B cell (primary cell): ENCODE results near the gene MAP1B. TPM values are rescaled to one million over a fixed set of nuclear protein-coding genes. Genes with fewer than 3 reads are reported as not detected.

ENCODE experiments used
- ATAC-seq: fragments of 200-7000 bp; cut with Tn5 transposase; one replicate; pipeline ENCODE4 v1.10.0; 2021; ENCODE audit warnings: low read depth, mild to moderate bottlenecking, moderate number of reproducible peaks, moderate library complexity
- CTCF ChIA-PET: fragments of 350-600 bp; sonication (Branson Sonifier 250); formaldehyde crosslinking; loops from one replicate; lab custom pipeline; 2021; ENCODE audit warnings: antibody characterized with exemption, inconsistent platforms; lab: Charles Lee
- POLR2A ChIA-PET: fragments of 350-600 bp; sonication (Branson Sonifier 250); formaldehyde crosslinking; loops from one replicate; lab custom pipeline; 2021; ENCODE audit warnings: antibody characterized with exemption; lab: Charles Lee
- DNase-seq: peaks from one replicate; pipeline ENCODE4 v3.0.0; 2013
- H2AFZ ChIP-seq: 2 replicates; pipeline ENCODE4 v1.6.1; 2012; ENCODE audit warnings: mild to moderate bottlenecking, low read depth, low read length; ENCODE audit not compliant: insufficient read depth, poor library complexity, severe bottlenecking
- H3K27ac ChIP-seq, 2 donors: 1 replicate in 1 of 2; 2 replicates in 1 of 2; pipeline ENCODE4 v1.5.1; 2012 to 2013; ENCODE audit warnings: low read length in 2 of 2, mild to moderate bottlenecking in 2 of 2, moderate library complexity in 1 of 2
- H3K27me3 ChIP-seq, 4 experiments: fragments of 200-600 bp in 1 of 4; sonication (generic) in 1 of 4; replicated peaks in 1 of 4; 1 replicate in 2 of 4; 2 replicates in 2 of 4; pipeline versions ENCODE4 v1.6.1 to v1.7.0; 2013 to 2016; ENCODE audit warnings: low read length in 3 of 4, mild to moderate bottlenecking in 2 of 4, mixed read lengths in 1 of 4, moderate library complexity in 1 of 4; ENCODE audit not compliant: insufficient read depth in 4 of 4, control insufficient read depth in 3 of 4; ENCODE audit errors: control extremely low read depth in 1 of 4
- H3K36me3 ChIP-seq, 2 experiments: replicated peaks in 1 of 2; 1 replicate in 1 of 2; 2 replicates in 1 of 2; pipeline versions ENCODE4 v1.6.1 to v1.7.1; 2013; ENCODE audit warnings: low read length in 1 of 2; ENCODE audit not compliant: insufficient read depth in 2 of 2, control insufficient read depth in 1 of 2; ENCODE audit errors: control extremely low read depth in 1 of 2, extremely low read depth in 1 of 2
- H3K4me1 ChIP-seq, 2 donors: fragments of 200-600 bp in 1 of 2; sonication (generic) in 1 of 2; 1 replicate in 1 of 2; 2 replicates in 1 of 2; pipeline versions ENCODE4 v1.5.1 to v1.6.1; 2013 to 2017; ENCODE audit warnings: low read length in 2 of 2; ENCODE audit not compliant: control insufficient read depth in 2 of 2, insufficient read depth in 2 of 2
- H3K4me2 ChIP-seq: replicated peaks from 2 replicates; pipeline ENCODE3; 2012; ENCODE audit warnings: mild to moderate bottlenecking, low read depth, low read length; ENCODE audit not compliant: poor library complexity, severe bottlenecking
- H3K4me3 ChIP-seq, 5 experiments: fragments of 200-600 bp in 1 of 5; sonication (generic) in 1 of 5; 1 replicate in 3 of 5; 2 replicates in 2 of 5; pipeline versions ENCODE4 v1.5.1 to v1.7.0; 2011 to 2016; ENCODE audit warnings: low read length in 4 of 5, mild to moderate bottlenecking in 4 of 5, low read depth in 2 of 5, control low read depth in 1 of 5, moderate library complexity in 1 of 5; ENCODE audit not compliant: insufficient read depth in 1 of 5; ENCODE audit errors: control extremely low read depth in 1 of 5, extremely low read depth in 1 of 5
- H3K79me2 ChIP-seq: fragments of 200-600 bp; sonication (generic); one replicate; pipeline ENCODE4 v1.6.0; 2016; ENCODE audit warnings: low read length; ENCODE audit not compliant: control insufficient read depth, insufficient read depth
- H3K9ac ChIP-seq: fragments of 200-600 bp; sonication (generic); 2 replicates; pipeline ENCODE4 v1.6.1; 2017; ENCODE audit warnings: mild to moderate bottlenecking, low read length, moderate library complexity
- H3K9me3 ChIP-seq, 3 donors: one replicate each; pipeline versions ENCODE4 v1.6.1 to v1.7.1; 2013; ENCODE audit warnings: low read length in 2 of 3; ENCODE audit not compliant: control insufficient read depth in 2 of 3, insufficient read depth in 1 of 3; ENCODE audit errors: control extremely low read depth in 1 of 3
- H4K20me1 ChIP-seq: 2 replicates; pipeline ENCODE4 v1.6.0; 2012; ENCODE audit warnings: mild to moderate bottlenecking, low read length; ENCODE audit not compliant: insufficient read depth, control insufficient read depth, poor library complexity, severe bottlenecking
- H3K27ac Mint-ChIP-seq: one replicate; pipeline ENCODE4 v1.8.0; 2021; ENCODE audit warnings: mixed read lengths
- H3K27me3 Mint-ChIP-seq: one replicate; pipeline ENCODE4 v1.8.0; 2021; ENCODE audit warnings: mixed read lengths
- H3K4me1 Mint-ChIP-seq: one replicate; pipeline ENCODE4 v1.8.0; 2021; ENCODE audit warnings: mixed read lengths
- H3K4me3 Mint-ChIP-seq: one replicate; pipeline ENCODE4 v1.8.0; 2021; ENCODE audit warnings: mixed read lengths
- H3K9me3 Mint-ChIP-seq: one replicate; pipeline ENCODE4 v1.8.0; 2022; ENCODE audit warnings: mixed read lengths; ENCODE audit not compliant: insufficient read depth
- CTCF ChIP-seq: fragments of 200-600 bp; IDR thresholded peaks from one replicate; pipeline ENCODE4 v1.8.0; 2022; ENCODE audit warnings: antibody characterized with exemption, mild to moderate bottlenecking
- EZH2 ChIP-seq: IDR thresholded peaks from 2 replicates; pipeline ENCODE4 v1.6.1; 2012; ENCODE audit warnings: borderline replicate concordance, low read depth, mild to moderate bottlenecking, moderate library complexity, low read length; ENCODE audit not compliant: insufficient read depth, poor library complexity, severe bottlenecking
- WGBS: methylation state at CpG from one replicate; pipeline ENCODE4 v1.1.5; 2013; ENCODE audit warnings: missing lambda C conversion rate; ENCODE audit not compliant: insufficient coverage; 5-methylcytosine and 5-hydroxymethylcytosine counted together
- intact Hi-C: fragments of 100-400 bp; cut with micrococcal nuclease; formaldehyde crosslinking; loops from one replicate; pipeline ENCODE4 v1.10.0; 2022
- polyA plus RNA-seq: library from polyadenylated mRNA; depleted of rRNA; stranded (reverse); fragments of >200 nt; gene quantifications from 2 replicates; pipeline ENCODE4 v1.2.3, GENCODE V29; 2012
- total RNA-seq, 2 donors: library from RNA; stranded (reverse); fragments of 120-200 nt in 1 of 2; gene quantifications; 1 replicate in 1 of 2; 2 replicates in 1 of 2; pipeline versions ENCODE4 v1.2.3 to v1.2.4, GENCODE V29; 2013 to 2022

MAP1B gene
- total and polyA plus RNA-seq, 2 donors (not counting 1 experiment from before 2014, with no cell fraction given), result 0.15 TPM; not detected in 1

GRCh38 chr5:72184408-72184807 lies 77.1 kb downstream of the MAP1B start:
- Mint-ChIP-seq H3K9me3 (no peaks in the 10 kb centered on the region), H3K4me3 (no peak overlapping the region), H3K4me1 (no peaks in the 10 kb centered on the region), H3K27ac (no peak overlapping the region), H3K27me3 (peaks cover 20% of the 10 kb centered on the region)
- Histone ChIP-seq H3K36me3 (no peaks in the 10 kb centered on the region), H3K4me3 (no peak overlapping the region), H3K27me3 (peaks cover 0 to 10% (median 0%) of the 10 kb centered on the region in 4 experiments), H3K4me2 (no peak overlapping the region), H2AFZ (no peak overlapping the region), H3K79me2 (no peaks in the 10 kb centered on the region), H3K27ac (no peak overlapping the region), H3K9me3 (no peaks in the 10 kb centered on the region), H4K20me1 (no peaks in the 10 kb centered on the region), H3K9ac (no peak overlapping the region), H3K4me1 (no peaks in the 10 kb centered on the region)
- POLR2A ChIA-PET, result no interaction called here
- CTCF ChIA-PET, result no interaction called here
- WGBS, result no CpG with 5 or more reads among the region's 3 CpGs
- intact Hi-C loops, result no loop called here
- TF ChIP-seq EZH2, result no peak
- no peak for DNase-seq
- no peak for ATAC-seq

GRCh38 chr5:72185496-72186329 lies 78.4 kb downstream of the MAP1B start:
- no peak overlapping the region for H3K4me2 ChIP-seq
- CTCF ChIA-PET, result no interaction called here
- no peaks in the 10 kb centered on the region for H4K20me1 ChIP-seq

More at GRCh38 chr5:72185496-72186329, 78.4 kb downstream of the MAP1B start:
- POLR2A ChIA-PET, result no interaction called here
- Histone ChIP-seq H2AFZ (no peak overlapping the region), H3K79me2 (no peaks in the 10 kb centered on the region), H3K4me1 (no peaks in the 10 kb centered on the region), H3K36me3 (no peaks in the 10 kb centered on the region), H3K4me3 (no peak overlapping the region), H3K27me3 (peaks cover 0 to 10% (median 0%) of the 10 kb centered on the region in 4 experiments), H3K9me3 (no peaks in the 10 kb centered on the region), H3K9ac (no peak overlapping the region), H3K27ac (no peak overlapping the region)
- no peak for DNase-seq
- 94% methylated on average over 9 of the region's 10 CpGs for WGBS
- ATAC-seq, result no peak
- intact Hi-C loops, result no loop called here
- Mint-ChIP-seq H3K27me3 (peaks cover 12% of the 10 kb centered on the region), H3K4me3 (no peak overlapping the region), H3K27ac (no peak overlapping the region), H3K4me1 (no peaks in the 10 kb centered on the region), H3K9me3 (no peaks in the 10 kb centered on the region)
- TF ChIP-seq CTCF, result no peak
- no peak for TF ChIP-seq EZH2
